ENCODE data around the gene ACYP2.
"Not testable (repeated sequence)": the region's sequence is repeated elsewhere in the genome, so short reads cannot be mapped to it uniquely, and the experiment has no call there.

The ACYP2 gene

DNA sequence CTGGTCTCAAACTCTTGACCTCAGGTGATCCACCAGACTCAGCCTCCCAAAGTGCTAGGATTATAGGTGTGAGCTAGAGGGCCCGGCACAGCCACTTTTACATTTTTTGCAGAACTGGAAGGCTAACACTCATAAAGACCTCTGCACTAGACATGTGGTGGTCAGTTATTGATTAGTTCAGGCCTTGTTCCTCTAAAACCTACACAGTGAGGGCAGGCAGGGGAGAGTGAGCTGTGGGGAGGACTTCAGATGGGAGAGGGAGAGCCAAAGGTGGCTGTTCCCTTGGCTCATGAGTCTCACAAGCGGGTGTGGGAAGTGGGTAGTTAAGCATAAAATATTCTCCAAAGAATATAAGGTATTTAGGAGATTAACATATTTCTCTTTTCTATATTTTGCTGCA lies 29.3 kb upstream of the ACYP2 start:
- DNase-seq (ENCODE audit: low read depth), result no peak
- TF ChIP-seq, protein P1, sequence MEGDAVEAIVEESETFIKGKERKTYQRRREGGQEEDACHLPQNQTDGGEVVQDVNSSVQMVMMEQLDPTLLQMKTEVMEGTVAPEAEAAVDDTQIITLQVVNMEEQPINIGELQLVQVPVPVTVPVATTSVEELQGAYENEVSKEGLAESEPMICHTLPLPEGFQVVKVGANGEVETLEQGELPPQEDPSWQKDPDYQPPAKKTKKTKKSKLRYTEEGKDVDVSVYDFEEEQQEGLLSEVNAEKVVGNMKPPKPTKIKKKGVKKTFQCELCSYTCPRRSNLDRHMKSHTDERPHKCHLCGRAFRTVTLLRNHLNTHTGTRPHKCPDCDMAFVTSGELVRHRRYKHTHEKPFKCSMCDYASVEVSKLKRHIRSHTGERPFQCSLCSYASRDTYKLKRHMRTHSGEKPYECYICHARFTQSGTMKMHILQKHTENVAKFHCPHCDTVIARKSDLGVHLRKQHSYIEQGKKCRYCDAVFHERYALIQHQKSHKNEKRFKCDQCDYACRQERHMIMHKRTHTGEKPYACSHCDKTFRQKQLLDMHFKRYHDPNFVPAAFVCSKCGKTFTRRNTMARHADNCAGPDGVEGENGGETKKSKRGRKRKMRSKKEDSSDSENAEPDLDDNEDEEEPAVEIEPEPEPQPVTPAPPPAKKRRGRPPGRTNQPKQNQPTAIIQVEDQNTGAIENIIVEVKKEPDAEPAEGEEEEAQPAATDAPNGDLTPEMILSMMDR (IDR thresholded peaks at IDR 0.05; ENCODE audit: control insufficient read depth, extremely low read depth, insufficient read depth), result no peak

DNA sequence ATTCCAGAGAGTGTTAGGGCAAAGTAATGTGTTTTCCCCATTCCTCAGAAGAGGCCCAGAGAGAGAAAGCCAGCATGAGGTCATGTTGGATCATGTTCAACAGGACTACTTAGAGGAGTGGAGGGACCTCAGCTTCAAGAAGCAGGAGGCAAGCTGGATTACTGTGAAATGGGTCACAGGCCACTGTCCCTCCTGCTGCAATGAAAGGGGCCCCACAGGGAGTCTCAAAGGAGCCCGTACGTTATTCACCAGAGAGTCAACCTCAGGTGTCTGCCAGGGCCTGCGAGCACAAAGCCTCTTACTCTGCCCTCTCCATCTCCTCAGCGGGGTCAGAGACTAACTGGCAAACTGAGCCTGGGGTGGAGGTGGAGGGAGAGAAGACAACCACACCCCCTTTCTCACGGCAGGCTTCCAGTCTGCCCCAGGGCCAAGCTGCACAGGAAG lies 27.2 kb upstream of the ACYP2 start:
- no peak for DNase-seq (ENCODE audit: low read depth)
- TF ChIP-seq, protein P1 (IDR thresholded peaks at IDR 0.05; ENCODE audit: control insufficient read depth, extremely low read depth, insufficient read depth), result no peak
- H3K4me3 ChIP-seq (ENCODE audit: low read depth, low read length), result no peak overlapping the region

More for the DNA sequence above, 29.3 kb upstream of the ACYP2 start:
- no peak overlapping the region for H3K4me3 ChIP-seq (ENCODE audit: low read depth, low read length)

DNA sequence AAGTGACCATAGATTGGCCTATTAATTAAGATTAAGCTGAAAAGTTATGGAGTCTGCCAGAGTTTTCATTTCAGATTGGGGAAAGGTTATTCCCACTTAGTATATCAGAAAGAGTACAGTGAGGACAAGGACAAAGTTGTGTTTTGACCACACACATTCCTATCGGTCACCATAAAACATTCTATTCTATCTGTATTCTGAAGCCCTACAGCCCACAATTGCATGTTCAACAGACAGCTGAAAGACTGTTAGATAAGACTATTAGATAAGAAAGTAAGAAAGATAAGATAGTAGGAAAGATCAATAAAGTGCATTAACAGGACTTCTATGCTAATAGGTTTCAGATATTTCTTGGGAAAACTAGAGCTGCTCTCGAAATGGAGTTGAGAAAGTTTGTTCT lies 26.7 kb upstream of the ACYP2 start:
- DNase-seq (ENCODE audit: low read depth), result no peak
- no peak overlapping the region for H3K4me3 ChIP-seq (ENCODE audit: low read depth, low read length)
- TF ChIP-seq, protein P1 (IDR thresholded peaks at IDR 0.05; ENCODE audit: control insufficient read depth, extremely low read depth, insufficient read depth), result no peak

DNA sequence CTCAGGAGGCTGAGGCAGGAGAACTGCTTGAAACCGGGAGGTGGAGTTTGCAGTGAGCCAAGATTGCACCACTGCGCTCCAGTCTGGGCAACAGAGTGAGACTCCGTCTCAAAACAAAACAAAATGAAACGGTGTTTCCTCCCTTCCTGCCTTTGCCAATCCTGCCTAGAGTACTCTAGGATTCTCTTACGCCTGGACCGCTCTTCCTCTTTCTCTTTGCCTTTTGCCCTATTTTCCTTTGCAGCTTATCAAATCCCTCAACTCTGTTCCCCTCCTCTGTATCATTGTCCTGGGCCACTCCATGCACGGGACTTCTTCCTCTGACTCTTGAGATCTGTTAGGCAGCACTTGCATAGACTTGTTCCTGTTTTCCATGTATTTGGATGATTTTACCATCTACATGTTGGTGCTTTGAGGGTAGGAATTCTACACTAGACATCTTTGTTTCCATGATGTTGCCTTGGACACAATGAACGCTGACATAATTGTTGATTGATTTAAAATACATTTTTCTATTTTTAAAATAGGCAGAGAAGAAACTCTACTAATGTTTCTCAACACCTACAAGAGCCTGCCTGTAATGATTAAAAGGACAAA lies 24.8 kb upstream of the ACYP2 start:
- no peak overlapping the region for H3K4me3 ChIP-seq (ENCODE audit: low read depth, low read length)
- DNase-seq (ENCODE audit: low read depth), result no peak
- TF ChIP-seq, protein P1 (IDR thresholded peaks at IDR 0.05; ENCODE audit: control insufficient read depth, extremely low read depth, insufficient read depth), result no peak

DNA sequence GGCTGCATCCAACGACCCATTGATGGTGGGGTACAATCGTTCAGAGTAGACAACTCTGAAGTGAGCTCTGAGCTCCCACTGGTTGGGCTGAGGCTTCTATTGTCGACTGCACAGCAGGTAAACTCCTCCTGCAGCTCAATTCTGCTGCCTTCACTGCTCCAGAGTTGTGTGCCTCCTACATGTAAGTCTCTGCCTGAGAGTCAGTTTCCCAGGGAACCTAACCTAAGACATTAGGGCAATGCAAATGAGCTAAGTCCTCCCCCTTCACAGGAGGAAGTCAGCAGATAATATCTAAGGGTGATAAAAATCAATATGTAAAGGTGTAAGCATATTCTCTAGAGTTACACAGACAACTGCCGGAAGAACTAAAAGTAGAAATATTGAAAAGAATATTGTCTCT lies 22.5 kb upstream of the ACYP2 start:
- no peak overlapping the region for H3K4me3 ChIP-seq (ENCODE audit: low read depth, low read length)
- TF ChIP-seq, protein P1 (IDR thresholded peaks at IDR 0.05; ENCODE audit: control insufficient read depth, extremely low read depth, insufficient read depth), result no peak
- no peak for DNase-seq (ENCODE audit: low read depth)

DNA sequence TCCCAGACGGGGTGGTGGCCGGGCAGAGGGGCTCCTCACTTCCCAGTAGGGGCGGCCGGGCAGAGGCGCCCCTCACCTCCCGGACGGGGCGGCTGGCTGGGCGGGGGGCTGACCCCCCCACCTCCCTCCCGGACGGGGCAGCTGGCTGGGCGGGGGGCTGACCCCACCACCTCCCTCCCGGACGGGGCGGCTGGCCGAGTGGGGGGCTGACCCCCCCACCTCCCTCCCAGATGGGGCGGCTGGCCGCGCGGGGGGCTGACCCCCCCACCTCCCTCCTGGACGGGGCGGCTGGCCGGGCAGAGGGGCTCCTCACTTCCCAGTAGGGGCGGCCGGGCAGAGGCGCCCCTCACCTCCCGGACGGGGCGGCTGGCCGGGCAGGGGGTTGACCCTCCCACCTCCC lies 20.0 kb upstream of the ACYP2 start:
- H3K4me3 ChIP-seq (ENCODE audit: low read depth, low read length); DNase-seq (ENCODE audit: low read depth): not testable (repeated sequence)

DNA sequence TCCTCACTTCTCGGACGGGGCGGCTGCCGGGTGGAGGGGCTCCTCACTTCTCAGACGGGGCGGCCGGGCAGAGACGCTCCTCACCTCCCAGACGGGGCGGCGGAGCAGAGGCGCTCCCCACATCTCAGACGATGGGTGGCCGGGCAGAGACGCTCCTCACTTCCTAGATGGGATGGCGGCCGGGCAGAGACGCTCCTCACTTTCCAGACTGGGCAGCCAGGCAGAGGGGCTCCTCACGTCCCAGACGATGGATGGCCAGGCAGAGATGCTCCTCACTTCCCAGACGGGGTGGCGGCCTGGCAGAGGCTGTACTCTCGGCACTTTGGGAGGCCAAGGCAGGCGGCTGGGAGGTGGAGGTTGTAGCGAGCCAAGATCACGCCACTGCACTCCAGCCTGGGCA lies 19.3 kb upstream of the ACYP2 start:
- not testable (repeated sequence) for H3K4me3 ChIP-seq (ENCODE audit: low read depth, low read length); DNase-seq (ENCODE audit: low read depth)

DNA sequence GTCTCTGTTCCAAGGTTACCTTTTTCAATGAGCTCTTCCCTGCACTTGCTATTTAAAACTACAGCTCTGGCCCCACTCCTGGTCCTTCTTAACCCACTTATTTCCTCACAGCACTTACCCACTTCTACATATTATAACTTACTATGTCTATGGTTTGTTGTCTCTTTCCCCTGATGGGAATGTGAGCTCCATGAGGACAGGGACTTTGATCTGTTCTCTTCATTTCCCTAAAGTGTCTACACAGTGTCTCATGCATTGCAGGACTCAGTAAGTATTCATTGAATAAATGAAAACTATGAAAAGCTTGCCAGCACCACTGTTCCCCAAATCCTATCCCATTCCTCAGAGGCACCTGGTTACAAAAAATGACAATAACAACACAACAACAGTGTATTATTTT lies 18.3 kb upstream of the ACYP2 start:
- no peak overlapping the region for H3K4me3 ChIP-seq (ENCODE audit: low read depth, low read length)
- DNase-seq (ENCODE audit: low read depth), result no peak
- TF ChIP-seq, protein P1 (IDR thresholded peaks at IDR 0.05; ENCODE audit: control insufficient read depth, extremely low read depth, insufficient read depth), result no peak

All from LNCaP clone FGC (cell line).